ENCODE measurements around the gene ZNF101.
A peak's percentile ranks its signal among the peaks of the same experiment; 100 is the strongest.

The ZNF101 gene

GRCh38 chr19:19642506-19643157 lies 26.0 kb upstream of the ZNF101 start:
- peak; percentile 36 for DNase-seq

- peak; percentile 74 for DNase-seq
Observed at GRCh38 chr19:19643158-19644053, 25.2 kb upstream of the ZNF101 start, which contains the start of gene GMIP. Gene GMIP, minus strand, starts transcription at chr19:19643657. Its CDS starts 128 bp downstream, at chr19:19643529.

DNA sequence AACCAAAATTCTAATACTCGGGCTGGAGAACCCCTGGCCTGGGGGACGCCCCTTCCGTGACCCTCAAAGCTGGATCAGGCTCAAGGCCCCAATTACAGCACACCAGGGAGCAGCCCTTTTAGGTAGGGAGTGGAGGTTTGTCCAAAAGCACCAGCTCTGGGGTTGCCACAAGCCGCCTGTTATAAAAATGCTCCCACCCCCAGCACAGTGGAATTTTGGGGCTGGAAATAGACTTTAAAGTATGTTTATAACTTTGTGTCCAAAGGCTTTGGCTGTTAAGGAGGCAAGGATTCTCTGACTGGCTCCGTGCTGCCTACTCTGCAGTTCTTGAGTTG lies 24.6 kb upstream of the ZNF101 start:
- DNase-seq: no peak

GRCh38 chr19:19645233-19645870 lies 23.3 kb upstream of the ZNF101 start:
- no peak for DNase-seq

- no peak for DNase-seq
Observed at GRCh38 chr19:19647037-19647835, 21.4 kb upstream of the ZNF101 start.

GRCh38 chr19:19649155-19649554 lies 19.5 kb upstream of the ZNF101 start:
- DNase-seq: no peak

DNA sequence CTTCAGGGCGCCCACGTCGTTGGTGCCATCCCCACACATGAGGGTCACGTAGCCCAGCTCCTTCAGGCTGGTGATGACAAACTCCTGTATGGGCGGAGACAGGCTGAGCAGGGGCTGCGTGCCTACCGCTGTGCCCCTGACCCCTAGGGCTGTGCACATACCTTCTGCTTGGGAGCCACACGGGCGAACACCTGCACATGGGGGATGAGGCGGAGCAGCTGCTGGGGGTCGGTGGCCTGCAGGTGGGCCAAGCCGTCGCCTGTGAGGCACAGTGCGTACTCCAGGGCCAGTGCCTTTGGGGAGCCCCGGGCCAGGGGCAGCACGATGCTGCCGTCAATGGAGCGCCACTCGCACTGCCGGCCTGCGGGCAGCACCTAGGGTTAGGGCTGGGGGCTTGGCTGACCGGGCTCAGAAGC lies 19.1 kb upstream of the ZNF101 start:
- DNase-seq: no peak

- no peak for DNase-seq
Observed at GRCh38 chr19:19650331-19650730, 18.3 kb upstream of the ZNF101 start.

DNA sequence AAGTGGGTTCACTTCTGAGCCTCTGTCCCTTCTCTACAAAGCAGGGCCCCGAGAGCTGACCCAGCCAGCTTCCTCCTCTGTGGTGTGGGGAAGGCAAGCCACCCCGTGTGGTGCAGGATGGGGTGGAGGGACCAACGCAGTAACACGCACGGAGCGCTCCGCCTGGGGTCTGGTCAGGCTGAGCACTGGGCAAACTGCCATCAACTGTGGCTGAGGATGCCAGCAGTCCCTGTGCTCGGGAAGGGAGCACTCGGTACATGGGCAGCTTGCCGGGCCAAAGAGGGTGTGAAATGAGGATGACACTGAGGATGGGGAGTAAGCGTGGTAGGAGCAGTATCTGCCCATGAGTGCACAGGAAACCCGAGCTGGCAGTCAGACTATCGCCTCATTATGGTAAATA lies 17.6 kb upstream of the ZNF101 start:
- no peak for DNase-seq

DNA sequence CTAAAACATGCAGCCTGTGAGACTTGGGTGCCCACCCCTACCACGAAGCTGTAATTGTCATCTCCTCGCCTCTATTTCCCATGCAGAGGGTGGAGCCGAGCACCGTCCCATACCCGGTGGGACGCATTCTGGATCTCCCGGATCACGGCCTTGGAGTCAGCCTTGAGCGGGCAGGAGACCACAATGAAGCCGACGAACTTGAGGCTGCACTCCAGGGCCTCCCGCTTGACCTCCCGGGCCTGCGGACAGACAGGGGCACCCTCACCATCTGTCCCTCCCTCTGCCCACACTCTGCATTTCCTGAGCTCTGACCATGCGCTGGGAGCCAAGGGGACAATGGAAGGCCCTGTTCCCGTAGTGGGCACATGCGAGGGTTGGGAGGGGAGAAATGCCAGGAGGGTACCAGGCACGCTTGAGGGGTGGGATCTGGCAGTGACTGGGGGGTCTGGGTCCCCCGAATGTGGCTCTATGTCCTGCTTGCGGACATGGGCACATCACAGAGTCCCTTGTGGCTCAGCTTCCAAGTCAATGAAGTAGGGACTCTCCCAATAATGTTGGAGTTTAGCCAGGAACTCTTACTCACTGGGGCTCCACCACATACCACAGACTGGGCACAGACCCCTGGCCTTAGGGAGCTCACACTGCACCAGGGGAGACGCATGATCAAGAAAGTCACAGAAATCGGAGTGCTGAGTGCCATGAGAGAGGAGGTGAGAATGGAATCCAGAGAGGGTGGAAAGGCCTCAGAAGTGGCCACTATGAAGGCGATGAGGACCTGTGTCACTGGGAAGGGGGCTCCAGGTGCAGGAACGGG lies 15.9 kb upstream of the ZNF101 start:
- DNase-seq: no peak

- DNase-seq: no peak
Observed at GRCh38 chr19:19653597-19654147, 15.0 kb upstream of the ZNF101 start.

DNA sequence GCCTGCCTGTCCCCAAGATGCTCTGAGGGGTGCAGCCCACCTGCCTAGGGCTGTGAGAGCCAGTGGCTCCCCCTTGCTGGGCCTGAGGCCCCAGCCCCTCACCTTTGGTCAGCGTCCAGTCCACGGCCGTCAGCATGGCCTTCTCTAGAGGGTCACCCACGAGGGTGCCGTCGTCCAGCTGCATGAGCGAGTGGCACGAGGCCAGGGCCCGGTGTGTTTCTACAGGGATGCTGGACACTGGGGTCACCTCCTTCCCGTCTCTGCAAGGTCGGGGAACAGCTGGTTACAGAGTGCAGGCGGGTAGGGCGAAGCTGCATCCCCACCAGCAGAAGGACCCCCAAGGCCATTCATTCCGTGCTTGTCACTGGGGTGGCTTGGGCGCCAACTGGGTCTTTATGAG lies 14.2 kb upstream of the ZNF101 start:
- no peak for DNase-seq

DNA sequence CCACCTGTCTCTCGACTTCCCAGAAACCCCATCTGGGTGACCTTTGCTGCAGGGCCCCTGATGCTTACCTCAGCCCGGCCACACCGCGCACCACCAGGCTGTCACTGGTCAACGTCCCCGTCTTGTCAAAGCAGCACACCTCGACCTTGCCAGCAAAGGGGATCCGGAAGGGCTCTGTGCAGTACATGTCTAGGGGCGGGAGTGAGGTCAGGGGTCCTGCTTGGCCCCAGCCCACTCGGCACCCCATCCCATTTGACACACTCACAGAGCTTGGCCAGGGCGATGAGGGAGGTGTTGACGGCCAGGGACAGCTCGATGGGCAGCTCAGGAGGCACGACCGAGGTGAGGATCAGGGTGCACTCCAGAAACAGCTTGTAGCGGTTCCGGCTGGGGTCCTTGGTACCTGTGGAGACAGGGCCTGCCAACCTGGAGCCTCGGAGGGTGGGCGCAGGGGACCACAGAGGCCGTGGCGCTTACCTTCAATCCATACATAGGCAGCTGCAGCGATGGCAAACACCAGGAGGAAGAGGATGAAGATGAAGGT lies 13.5 kb upstream of the ZNF101 start:
- DNase-seq: no peak

- no peak for DNase-seq
Observed at GRCh38 chr19:19655641-19656343, 12.8 kb upstream of the ZNF101 start.

- no peak for DNase-seq
Observed at GRCh38 chr19:19656451-19657396, 11.9 kb upstream of the ZNF101 start.

DNA sequence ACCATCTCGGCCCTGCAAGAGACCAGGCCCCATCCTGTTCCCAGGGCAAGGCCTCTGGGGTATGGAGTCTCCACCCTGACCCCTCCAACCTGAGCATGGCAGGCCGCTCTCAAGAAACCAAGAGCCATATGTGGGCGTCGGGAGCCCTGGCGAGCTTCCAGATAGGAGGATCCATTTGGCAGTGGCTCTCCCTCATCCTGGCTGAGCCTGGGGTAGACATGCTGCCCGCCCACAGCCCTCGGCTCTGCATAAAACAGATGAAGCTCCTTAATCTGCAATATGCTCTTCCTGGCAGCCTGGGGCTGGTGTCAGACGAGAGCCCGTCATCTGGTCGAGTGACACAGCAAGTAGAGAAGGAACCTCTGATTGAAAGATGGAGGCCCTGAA lies 11.2 kb upstream of the ZNF101 start:
- no peak for DNase-seq

GRCh38 chr19:19659646-19660245 lies 8.9 kb upstream of the ZNF101 start:
- no peak for DNase-seq

GRCh38 chr19:19661141-19661674 lies 7.4 kb upstream of the ZNF101 start:
- no peak for DNase-seq

Measured in inflammatory macrophage treated with lipopolysaccharide for 4 hours (primary cell).